Endothelial cell of umbilical vein (primary cell): ENCODE measurements around the gene CACHD1. TPM values are rescaled to one million over a fixed set of nuclear protein-coding genes. Genes with fewer than 3 reads are reported as not detected.
A peak's percentile ranks its signal among the peaks of the same experiment; 100 is the strongest.

ENCODE experiments used
- Bru-seq: library from RNA; stranded (reverse); fragments of 400-500 nt; gene quantifications from one replicate; lab custom pipeline; 2021; lab: Mats Ljungman, UMichigan
- BruChase-seq, 2 experiments: library from RNA; stranded (reverse); fragments of 400-500 nt; gene quantifications; one replicate each; lab custom pipeline; 2021; lab: Mats Ljungman, UMichigan
- BruUV-seq: library from RNA; stranded (reverse); fragments of 400-500 nt; replicated peaks from 2 replicates; lab custom pipeline; 2021; lab: Mats Ljungman, UMichigan
- CTCF ChIA-PET: fragments of 300-600, 350-600 bp; sonication (Branson Sonifier 250); formaldehyde crosslinking; loops from one replicate; lab custom pipeline; 2021; ENCODE audit warnings: antibody characterized with exemption, inconsistent platforms; lab: Charles Lee
- POLR2A ChIA-PET: fragments of 300-600, 350-600 bp; sonication (Branson Sonifier 250); formaldehyde crosslinking; loops from one replicate; lab custom pipeline; 2021; ENCODE audit warnings: antibody characterized with exemption, inconsistent platforms; lab: Charles Lee
- DNase-seq: peaks from one replicate; pipeline ENCODE4 v3.0.0-alpha.2; 2011; ENCODE audit warnings: low read depth, low spot score
- FAIRE-seq: peaks from 2 replicates; lab custom pipeline; 2011; peaks lifted over from hg19 to GRCh38; lab: Jason Lieb, UNC
- H2AFZ ChIP-seq: 2 replicates; pipeline ENCODE4 v1.6.0; 2012; ENCODE audit warnings: low read depth, low read length, control low read depth, inconsistent platforms
- H3K27ac ChIP-seq: 2 replicates; pipeline ENCODE4 v1.5.1; 2011; ENCODE audit warnings: low read depth, mild to moderate bottlenecking, control low read depth, low read length, moderate library complexity; ENCODE audit not compliant: insufficient read depth
- H3K27me3 ChIP-seq, 2 experiments: 2 replicates each; pipeline versions ENCODE4 v1.6.0 to v1.6.1; 2011; ENCODE audit warnings: low read length in 2 of 2, mixed read lengths in 1 of 2; ENCODE audit not compliant: control insufficient read depth in 2 of 2, insufficient read depth in 2 of 2
- H3K36me3 ChIP-seq, 2 experiments: 2 replicates in 1 of 2; 3 replicates in 1 of 2; pipeline ENCODE4 v1.5.1; 2011; ENCODE audit warnings: low read length in 2 of 2, mild to moderate bottlenecking in 1 of 2, moderate library complexity in 1 of 2; ENCODE audit not compliant: control insufficient read depth in 2 of 2, insufficient read depth in 2 of 2; ENCODE audit errors: extremely low read depth in 1 of 2
- H3K4me1 ChIP-seq: 3 replicates; pipeline ENCODE4 v1.5.1; 2011; ENCODE audit warnings: mild to moderate bottlenecking, low read length; ENCODE audit not compliant: control insufficient read depth, insufficient read depth; ENCODE audit errors: extremely low read depth
- H3K4me2 ChIP-seq: 2 replicates; pipeline ENCODE4 v1.6.1; 2011; ENCODE audit warnings: low read length, control low read depth, mixed read lengths; ENCODE audit not compliant: insufficient read depth
- H3K4me3 ChIP-seq, 3 experiments: fragments of 200-600 bp in 1 of 3; sonication (generic), shearing (Covaris generic) in 1 of 3; replicated peaks in 1 of 3; 2 replicates each; pipeline ENCODE4 v1.5.1; 2011 to 2016; ENCODE audit warnings: control low read depth in 3 of 3, low read length in 3 of 3, mild to moderate bottlenecking in 2 of 3, inconsistent platforms in 1 of 3, low read depth in 1 of 3, moderate library complexity in 1 of 3; ENCODE audit not compliant: insufficient read depth in 1 of 3
- H3K79me2 ChIP-seq: 2 replicates; pipeline ENCODE4 v1.6.0; 2012; ENCODE audit warnings: low read length, inconsistent platforms; ENCODE audit not compliant: control insufficient read depth, insufficient read depth
- H3K9ac ChIP-seq: replicated peaks from 2 replicates; pipeline ENCODE3; 2011; ENCODE audit warnings: low read length, control low read depth; ENCODE audit not compliant: insufficient read depth; ENCODE audit errors: extremely low read depth
- H3K9me1 ChIP-seq: replicated peaks from 3 replicates; pipeline ENCODE4 v1.6.0; 2011; ENCODE audit warnings: mild to moderate bottlenecking, low read length; ENCODE audit not compliant: control insufficient read depth, insufficient read depth; ENCODE audit errors: extremely low read depth
- H3K9me3 ChIP-seq: replicated peaks from 2 replicates; pipeline ENCODE4 v1.5.1; 2012; ENCODE audit warnings: low read length, inconsistent platforms; ENCODE audit not compliant: control insufficient read depth, insufficient read depth
- H4K20me1 ChIP-seq: replicated peaks from 2 replicates; pipeline ENCODE3; 2011; ENCODE audit warnings: mild to moderate bottlenecking, low read length; ENCODE audit not compliant: control insufficient read depth, insufficient read depth; ENCODE audit errors: extremely low read depth
- CTCF ChIP-seq, 2 donors: IDR thresholded peaks; 1 replicate in 1 of 2; 2 replicates in 1 of 2; pipeline ENCODE4 v1.5.1; 2011; ENCODE audit warnings: low read length in 2 of 2, mild to moderate bottlenecking in 2 of 2, moderate library complexity in 2 of 2, control low read depth in 1 of 2, inconsistent platforms in 1 of 2, low read depth in 1 of 2; ENCODE audit not compliant: insufficient read depth in 1 of 2; ENCODE audit errors: extremely low read depth in 1 of 2
- FOS ChIP-seq: IDR thresholded peaks from 2 replicates; pipeline ENCODE4 v1.6.1; 2011; ENCODE audit warnings: mild to moderate bottlenecking, low read length, moderate library complexity, borderline replicate concordance; ENCODE audit not compliant: insufficient read depth
- JUN ChIP-seq: IDR thresholded peaks from 2 replicates; pipeline ENCODE4 v1.6.1; 2011; ENCODE audit warnings: borderline replicate concordance, low read depth; ENCODE audit not compliant: insufficient read length, insufficient read depth
- MAX ChIP-seq: IDR thresholded peaks from 2 replicates; pipeline ENCODE4 v1.6.1; 2011; ENCODE audit not compliant: insufficient read depth, insufficient read length
- POLR2A ChIP-seq: IDR thresholded peaks from 2 replicates; pipeline ENCODE4 v1.6.1; 2012; ENCODE audit warnings: low read depth, mild to moderate bottlenecking, control low read depth, low read length
- POLR2AphosphoS5 ChIP-seq: IDR thresholded peaks from 2 replicates; pipeline ENCODE4 v1.6.1; 2012; ENCODE audit warnings: low read depth, mild to moderate bottlenecking, control low read depth, low read length, moderate library complexity; ENCODE audit not compliant: insufficient read depth
- dilution Hi-C: fragments of 300-500 bp; cut with MboI; formaldehyde crosslinking; loops from one replicate; pipeline ENCODE4 v1.15.0; 2019; ENCODE audit warnings: low sequenced_read_pairs; ENCODE audit not compliant: extremely low pct_ligation_motif_present
- intact Hi-C: fragments of 100-400 bp; cut with micrococcal nuclease; formaldehyde crosslinking; loops from one replicate; pipeline ENCODE4 v1.10.0; 2022
- long read RNA-seq: library from polyadenylated mRNA; stranded (forward); transcript quantifications from one replicate; pipeline ENCODE4 v2.0.0, GENCODE V29; 2021
- polyA minus RNA-seq, 3 experiments: library from RNA; depleted of rRNA, polyadenylated mRNA; stranded (reverse); fragments of >200 nt; gene quantifications; 1 replicate in 1 of 3; 2 replicates in 2 of 3; pipeline ENCODE4 v1.2.3, GENCODE V29; 2011
- polyA plus RNA-seq, 4 experiments: library from polyadenylated mRNA; depleted of rRNA in 3 of 4; stranded (reverse) in 3 of 4; unstranded in 1 of 4; fragments of >200 nt; gene quantifications; 2 replicates each; pipeline versions ENCODE4 v1.2.1 to v1.2.3, GENCODE V29; 2011 to 2012; ENCODE audit warnings: missing spikeins in 1 of 4
- total RNA-seq: library from RNA; stranded (reverse); gene quantifications from 2 replicates; pipeline ENCODE4 v1.2.3, GENCODE V29; 2021

Gene CACHD1
- total RNA-seq (8.7 and 9.3 TPM in 2 replicates), polyA plus RNA-seq (2.1 and 3.6 TPM in 2 replicates), polyA minus RNA-seq (8.9 and 12.7 TPM in 2 replicates), Bru-seq, nascent RNA (percentile 71 among the genes with signal in this experiment), BruChase-seq, experiment 1, labeled RNA remaining after a 6-hour chase (percentile 52 among the genes with signal in this experiment), BruChase-seq, experiment 2, labeled RNA remaining after a 2-hour chase (percentile 52 among the genes with signal in this experiment)
- polyA plus RNA-seq (2011; cell fraction: cytosol; rRNA removed), result 2.6 and 3.0 TPM in 2 replicates
- polyA plus RNA-seq (2011; cell fraction: nucleus; rRNA removed), result 8.9 and 9.0 TPM in 2 replicates
- 4.8 and 7.0 TPM in 2 replicates for polyA plus RNA-seq (2012)
- not detected for polyA minus RNA-seq (2011; cell fraction: cytosol; rRNA and poly(A)+ RNA removed)
- 10.9 and 17.8 TPM in 2 replicates for polyA minus RNA-seq (2011; cell fraction: nucleus; rRNA and poly(A)+ RNA removed)
- long read RNA-seq, full-length matches to known transcripts, result 9 of 24 reads
- long read RNA-seq, partial matches to known transcripts, result 6 of 24 reads
- long read RNA-seq, other reads (novel, unspliced or antisense), result 9 of 24 reads

- peak within 1 kb of the TSS; percentile 48 for H3K27ac ChIP-seq
- CTCF ChIA-PET, result no interaction called here
- no peaks in the 10 kb centered on the region for H4K20me1 ChIP-seq
- no peaks in the 10 kb centered on the region for H3K9me3 ChIP-seq
- H2AFZ ChIP-seq, result peak within 1 kb of the TSS; percentile 98
- H3K9ac ChIP-seq, result peak within 1 kb of the TSS; percentile 73
- peak; percentile 5 for TF ChIP-seq FOS
- peak; percentile 6 to 51 for TF ChIP-seq CTCF (IDR thresholded peaks at IDR 0.05; ENCODE audit: extremely low read depth in 1 of 2, insufficient read depth in 1 of 2, low read depth in 1 of 2, low read length in 2 of 2)
- peak; percentile 67 for TF ChIP-seq POLR2A
- TF ChIP-seq MAX, result no peak
- peak; percentile 51 for TF ChIP-seq POLR2AphosphoS5
- TF ChIP-seq JUN, result no peak
- peaks cover 4% of the 10 kb centered on the region for H3K79me2 ChIP-seq
- POLR2A ChIA-PET, result no interaction called here
- H3K36me3 ChIP-seq, result no peaks in the 10 kb centered on the region
- peaks cover 23% of the 10 kb centered on the region for H3K4me1 ChIP-seq
- intact Hi-C loops, result loop anchor here (1.0 to 2.0 kb wide), 9 partner anchors 9 to 355 kb away; no protein-coding TSS in a partner anchor
- FAIRE-seq (peak; percentile 90), DNase-seq (peak; percentile 88)
- BruUV-seq, result no TSS peak
- peak within 1 kb of the TSS; percentile 60 to 83 (median 78) for H3K4me3 ChIP-seq
- H3K9me1 ChIP-seq, result no peaks in the 10 kb centered on the region
- peaks cover 2 to 4% of the 10 kb centered on the region in 2 experiments for H3K27me3 ChIP-seq
- H3K4me2 ChIP-seq, result peak within 1 kb of the TSS; percentile 90
- dilution Hi-C loops, result no loop called here
These were observed at the start of gene CACHD1 for GRCh38 chr1:64469977-64470664. CACHD1 (plus strand) TSS chr1:64470129; CDS start chr1:64470745, 616 bp downstream.
